Endothelial cell (in vitro differentiated cells): ENCODE data around the gene RNF208. TPM values are rescaled to one million over a fixed set of nuclear protein-coding genes. Genes with fewer than 3 reads are reported as not detected.
A peak's percentile ranks its signal among the peaks of the same experiment; 100 is the strongest.

ENCODE experiments used
- DNase-seq: peaks from one replicate; pipeline ENCODE4 v3.0.0; 2021; ENCODE audit warnings: low spot score
- H3K27ac Mint-ChIP-seq: one replicate; pipeline ENCODE4 v1.8.0; 2021; ENCODE audit warnings: mixed read lengths, inconsistent platforms; ENCODE audit not compliant: unreplicated experiment
- H3K27me3 Mint-ChIP-seq: one replicate; pipeline ENCODE4 v1.8.0; 2021; ENCODE audit warnings: mild to moderate bottlenecking, moderate library complexity, mixed read lengths, inconsistent platforms; ENCODE audit not compliant: unreplicated experiment
- H3K36me3 Mint-ChIP-seq: one replicate; pipeline ENCODE4 v1.8.0; 2021; ENCODE audit warnings: mild to moderate bottlenecking, low read depth, mixed read lengths, inconsistent platforms; ENCODE audit not compliant: unreplicated experiment
- H3K4me1 Mint-ChIP-seq: one replicate; pipeline ENCODE4 v1.8.0; 2021; ENCODE audit warnings: mild to moderate bottlenecking, mixed read lengths, inconsistent platforms; ENCODE audit not compliant: unreplicated experiment
- H3K4me3 Mint-ChIP-seq: one replicate; pipeline ENCODE4 v1.8.0; 2021; ENCODE audit warnings: mild to moderate bottlenecking, mixed read lengths, inconsistent platforms; ENCODE audit not compliant: unreplicated experiment
- H3K9me3 Mint-ChIP-seq: one replicate; pipeline ENCODE4 v1.8.0; 2021; ENCODE audit warnings: mixed read lengths, inconsistent platforms; ENCODE audit not compliant: unreplicated experiment
- total RNA-seq: library from RNA; stranded (reverse); fragmentation: NEBNext Ultra II Directional; extraction: Animal tissue kit (Norgen Biotek cat#: 25700); gene quantifications from one replicate; pipeline ENCODE4 v1.2.1, GENCODE V29; 2021; ENCODE audit not compliant: unreplicated experiment
- TF ChIP-seq, protein P1 (sequence below): fragments of 200-600 bp; sonication (generic); IDR thresholded peaks from one replicate; pipeline ENCODE4 v1.5.0; 2021; ENCODE audit warnings: antibody characterized with exemption; ENCODE audit not compliant: unreplicated experiment

Gene RNF208
- total RNA-seq, 1 donor from 2014 or later, result 1.1 TPM

DNA sequence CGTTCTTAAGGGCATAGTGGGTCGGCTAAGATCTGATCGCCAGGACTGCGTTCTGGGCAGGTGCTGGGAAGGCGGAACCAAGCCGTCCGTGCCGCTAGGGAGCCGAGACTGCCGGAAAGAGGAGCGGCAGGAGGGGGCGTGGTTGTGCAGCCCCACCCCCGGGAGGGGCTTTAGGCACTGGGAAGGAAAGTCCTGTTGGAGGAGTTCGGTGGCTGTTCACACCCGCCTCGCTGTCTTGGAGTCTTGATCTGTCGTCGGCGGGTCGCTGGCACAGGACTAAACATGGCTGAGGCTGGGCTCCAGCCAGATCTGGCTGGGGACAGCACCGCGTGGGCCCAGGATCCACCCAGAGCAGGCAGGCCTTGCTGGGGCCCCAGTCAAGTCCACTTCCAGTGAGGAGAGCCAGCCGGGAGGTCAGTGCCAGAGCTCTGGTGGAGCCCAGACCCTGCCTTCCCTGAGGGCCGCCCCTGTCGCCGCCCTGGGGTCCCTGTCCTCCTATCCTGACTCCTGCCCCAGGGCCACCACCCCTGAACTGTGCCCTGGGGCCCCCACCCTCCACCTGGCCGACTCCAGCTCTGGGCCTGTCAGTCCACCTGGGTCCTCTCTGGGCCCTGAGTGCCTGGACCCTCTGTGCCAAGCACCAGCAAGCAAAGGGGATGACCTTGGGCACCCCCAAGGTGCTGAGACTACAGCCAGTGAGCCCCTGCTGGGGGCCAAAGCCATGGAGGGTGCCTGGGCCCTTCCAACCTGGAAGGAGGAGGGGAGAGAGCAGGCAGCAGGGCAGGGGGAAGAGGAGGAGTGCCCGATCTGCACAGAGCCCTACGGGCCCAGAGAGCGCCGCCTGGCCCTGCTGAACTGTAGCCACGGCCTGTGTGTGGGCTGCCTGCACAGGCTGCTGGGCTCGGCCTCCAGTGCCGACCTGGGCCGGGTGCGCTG is 4.5 kb downstream of the RNF208 start:
- peak; percentile 42 for DNase-seq
- no peaks in the 10 kb centered on the region for H3K9me3 Mint-ChIP-seq
- H3K4me1 Mint-ChIP-seq, result no peaks in the 10 kb centered on the region
- H3K27ac Mint-ChIP-seq, result no peak overlapping the region
- TF ChIP-seq, protein P1, sequence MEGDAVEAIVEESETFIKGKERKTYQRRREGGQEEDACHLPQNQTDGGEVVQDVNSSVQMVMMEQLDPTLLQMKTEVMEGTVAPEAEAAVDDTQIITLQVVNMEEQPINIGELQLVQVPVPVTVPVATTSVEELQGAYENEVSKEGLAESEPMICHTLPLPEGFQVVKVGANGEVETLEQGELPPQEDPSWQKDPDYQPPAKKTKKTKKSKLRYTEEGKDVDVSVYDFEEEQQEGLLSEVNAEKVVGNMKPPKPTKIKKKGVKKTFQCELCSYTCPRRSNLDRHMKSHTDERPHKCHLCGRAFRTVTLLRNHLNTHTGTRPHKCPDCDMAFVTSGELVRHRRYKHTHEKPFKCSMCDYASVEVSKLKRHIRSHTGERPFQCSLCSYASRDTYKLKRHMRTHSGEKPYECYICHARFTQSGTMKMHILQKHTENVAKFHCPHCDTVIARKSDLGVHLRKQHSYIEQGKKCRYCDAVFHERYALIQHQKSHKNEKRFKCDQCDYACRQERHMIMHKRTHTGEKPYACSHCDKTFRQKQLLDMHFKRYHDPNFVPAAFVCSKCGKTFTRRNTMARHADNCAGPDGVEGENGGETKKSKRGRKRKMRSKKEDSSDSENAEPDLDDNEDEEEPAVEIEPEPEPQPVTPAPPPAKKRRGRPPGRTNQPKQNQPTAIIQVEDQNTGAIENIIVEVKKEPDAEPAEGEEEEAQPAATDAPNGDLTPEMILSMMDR, result no peak
- peaks cover 5% of the 10 kb centered on the region for H3K36me3 Mint-ChIP-seq
- peaks cover 7% of the 10 kb centered on the region for H3K27me3 Mint-ChIP-seq
- no peak overlapping the region for H3K4me3 Mint-ChIP-seq

DNA sequence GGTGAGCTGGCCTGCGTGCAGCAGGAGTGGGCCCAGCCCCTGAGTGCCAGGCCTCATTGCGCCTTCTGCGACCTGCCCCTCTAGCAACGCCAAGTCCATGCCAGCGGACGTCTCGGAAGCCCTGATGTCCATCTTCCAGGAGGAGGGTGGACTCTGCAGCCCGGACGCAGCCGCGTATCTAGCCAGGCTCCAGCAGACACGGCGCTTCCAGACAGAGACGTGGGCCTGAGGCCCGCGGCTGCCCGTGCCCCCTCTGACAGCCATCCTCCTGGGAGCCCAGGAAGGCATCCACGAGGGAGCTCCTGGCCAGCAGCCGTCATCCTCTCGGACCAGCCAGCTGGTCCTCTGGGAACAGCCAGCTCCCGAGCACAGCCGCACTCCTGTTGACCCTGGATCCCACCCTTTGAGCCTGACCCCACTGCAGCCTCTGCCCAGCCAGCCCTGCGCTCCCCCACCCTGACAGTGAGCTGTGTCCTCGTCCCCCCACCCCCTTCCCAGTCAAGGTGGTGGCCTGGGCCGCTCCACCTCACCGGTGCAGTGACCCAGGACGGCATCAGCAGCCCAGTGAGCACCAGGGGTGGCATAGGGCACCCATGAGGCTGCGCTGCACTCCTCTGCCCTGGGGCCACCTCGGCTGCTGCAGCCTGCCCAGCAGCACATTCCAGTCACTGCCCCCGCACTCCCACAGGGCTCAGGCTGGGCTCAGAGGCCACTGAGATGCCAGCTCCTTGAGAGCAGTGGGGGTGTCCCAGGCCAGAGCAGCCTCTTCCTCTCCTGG is 5.7 kb downstream of the RNF208 start:
- H3K4me3 Mint-ChIP-seq, result no peak overlapping the region
- H3K27me3 Mint-ChIP-seq, result peaks cover 8% of the 10 kb centered on the region
- H3K36me3 Mint-ChIP-seq, result peaks cover 6% of the 10 kb centered on the region
- TF ChIP-seq, protein P1, result no peak
- no peak for DNase-seq
- H3K27ac Mint-ChIP-seq, result no peak overlapping the region
- no peaks in the 10 kb centered on the region for H3K9me3 Mint-ChIP-seq
- H3K4me1 Mint-ChIP-seq, result peaks cover under 1% of the 10 kb centered on the region

DNA sequence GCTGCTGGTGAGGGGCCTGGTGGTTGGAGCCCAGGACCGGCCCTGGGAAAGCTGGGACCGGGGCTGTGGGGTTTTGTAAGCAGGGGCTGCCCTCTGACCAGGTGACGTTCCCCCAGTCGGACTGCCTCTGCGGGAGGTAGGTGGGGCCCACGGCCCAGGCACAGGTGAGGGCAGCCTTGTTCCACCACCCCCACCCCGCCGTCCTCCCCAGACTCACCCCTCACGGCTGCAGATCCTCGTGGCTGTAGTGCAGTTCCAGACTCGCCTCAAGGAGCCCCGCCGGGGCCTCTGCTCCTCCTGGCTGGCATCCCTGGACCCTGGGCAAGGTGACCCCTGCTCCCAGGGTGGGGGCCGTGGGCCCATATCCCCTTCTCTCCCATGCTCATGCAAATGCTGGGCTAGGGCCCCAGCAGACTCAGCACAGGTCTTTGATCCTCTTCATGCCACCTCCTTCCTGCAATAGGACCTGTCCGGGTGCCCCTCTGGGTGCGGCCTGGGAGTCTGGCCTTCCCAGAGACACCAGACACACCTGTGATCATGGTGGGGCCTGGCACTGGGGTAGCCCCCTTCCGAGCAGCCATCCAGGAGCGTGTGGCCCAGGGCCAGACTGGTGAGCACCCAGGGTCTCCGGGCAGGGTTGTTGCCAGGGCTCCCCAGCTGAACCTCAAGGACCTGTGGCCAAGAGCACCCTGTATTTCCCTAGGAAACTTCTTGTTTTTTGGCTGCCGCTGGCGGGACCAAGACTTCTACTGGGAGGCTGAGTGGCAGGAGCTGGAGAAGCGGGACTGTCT is 6.6 kb downstream of the RNF208 start:
- Mint-ChIP-seq H3K9me3 (no peaks in the 10 kb centered on the region), H3K27ac (no peak overlapping the region), H3K4me3 (no peak overlapping the region), H3K27me3 (peaks cover 9% of the 10 kb centered on the region), H3K4me1 (peaks cover 6% of the 10 kb centered on the region), H3K36me3 (peaks cover 11% of the 10 kb centered on the region)
- no peak for DNase-seq
- TF ChIP-seq, protein P1, result no peak

DNA sequence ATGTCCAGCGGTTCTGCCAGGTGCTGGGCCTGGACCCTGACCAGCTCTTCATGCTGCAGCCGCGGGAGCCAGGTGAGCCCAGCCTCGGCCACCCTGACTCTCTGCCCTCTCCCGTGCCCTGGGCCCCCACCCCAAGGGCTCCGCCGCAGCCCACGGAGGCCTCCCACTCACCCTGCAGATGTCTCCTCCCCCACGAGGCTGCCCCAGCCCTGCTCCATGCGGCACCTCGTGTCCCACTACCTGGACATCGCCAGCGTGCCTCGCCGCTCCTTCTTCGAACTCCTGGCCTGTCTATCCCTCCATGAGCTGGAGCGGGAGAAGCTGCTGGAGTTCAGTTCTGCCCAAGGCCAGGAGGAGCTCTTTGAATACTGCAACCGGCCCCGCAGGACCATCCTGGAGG is 7.4 kb downstream of the RNF208 start:
- H3K4me1 Mint-ChIP-seq, result peaks cover 6% of the 10 kb centered on the region
- peaks cover 11% of the 10 kb centered on the region for H3K36me3 Mint-ChIP-seq
- DNase-seq, result no peak
- peaks cover 9% of the 10 kb centered on the region for H3K27me3 Mint-ChIP-seq
- H3K27ac Mint-ChIP-seq, result no peak overlapping the region
- TF ChIP-seq, protein P1, result no peak
- H3K4me3 Mint-ChIP-seq, result no peak overlapping the region
- H3K9me3 Mint-ChIP-seq, result no peaks in the 10 kb centered on the region
